ENCODE data around the gene PDE11A. TPM values are rescaled to one million over a fixed set of nuclear protein-coding genes. Genes with fewer than 3 reads are reported as not detected.

Gene PDE11A
- not detected for polyA plus RNA-seq (2012; ENCODE audit: insufficient read length, low read depth)

GRCh38 chr2:178072383-178073301, at the start of gene PDE11A:
Gene PDE11A (minus strand): TSS chr2:178072777. CDS start chr2:178072437, 340 bp downstream.
- TF ChIP-seq POLR2AphosphoS5 (IDR thresholded peaks at IDR 0.05; ENCODE audit: low read depth, low read length) (no peak), FOXP2 (optimal IDR thresholded peaks at IDR 0.05; ENCODE audit: borderline replicate concordance, extremely low read depth, extremely low read length, insufficient read depth) (peak; percentile 94)

DNA sequence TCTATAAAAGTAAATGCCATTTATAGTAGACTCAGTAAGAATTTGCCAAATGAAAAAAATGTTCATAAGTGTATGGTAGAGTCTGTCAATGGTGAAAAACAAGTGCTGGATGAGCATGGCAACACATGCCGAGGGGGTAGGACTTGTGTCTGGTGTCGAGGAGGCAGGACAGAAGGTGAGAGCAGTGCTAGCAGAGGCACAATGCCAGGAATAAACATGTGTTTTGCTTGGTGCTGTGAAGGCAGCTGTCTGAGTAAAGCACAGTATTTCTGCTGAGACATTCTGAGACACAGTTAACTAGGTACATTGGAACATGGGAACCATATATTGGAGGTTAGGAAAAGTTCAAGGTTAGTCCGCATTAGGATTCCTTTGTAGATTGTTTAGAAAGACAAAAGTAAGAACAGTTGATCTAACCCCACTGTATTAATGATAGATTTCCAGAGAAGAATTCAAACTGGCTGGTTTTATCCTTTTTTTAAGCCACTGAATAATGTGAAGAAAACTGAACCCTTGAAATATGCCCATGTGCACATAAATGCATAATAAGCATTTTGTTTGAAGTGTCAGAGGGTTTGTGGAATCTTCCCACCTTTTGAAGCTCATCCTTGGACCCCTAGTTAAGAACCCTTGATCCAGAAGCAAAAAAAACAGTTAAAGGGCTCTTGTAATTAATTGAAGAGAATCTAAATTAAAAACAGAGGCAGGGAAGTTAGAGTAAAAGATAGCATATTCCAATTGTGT, 46.8 kb upstream of the PDE11A start:
- TF ChIP-seq FOXP2 (optimal IDR thresholded peaks at IDR 0.05; ENCODE audit: borderline replicate concordance, extremely low read depth, extremely low read length, insufficient read depth) (no peak), POLR2AphosphoS5 (IDR thresholded peaks at IDR 0.05; ENCODE audit: low read depth, low read length) (no peak), TAF1 (IDR thresholded peaks at IDR 0.05; ENCODE audit: borderline replicate concordance, insufficient read depth, low read length) (no peak), SIN3A (IDR thresholded peaks at IDR 0.05; ENCODE audit: borderline replicate concordance, insufficient read depth, low read length) (no peak)
- TF ChIP-seq, protein P1, sequence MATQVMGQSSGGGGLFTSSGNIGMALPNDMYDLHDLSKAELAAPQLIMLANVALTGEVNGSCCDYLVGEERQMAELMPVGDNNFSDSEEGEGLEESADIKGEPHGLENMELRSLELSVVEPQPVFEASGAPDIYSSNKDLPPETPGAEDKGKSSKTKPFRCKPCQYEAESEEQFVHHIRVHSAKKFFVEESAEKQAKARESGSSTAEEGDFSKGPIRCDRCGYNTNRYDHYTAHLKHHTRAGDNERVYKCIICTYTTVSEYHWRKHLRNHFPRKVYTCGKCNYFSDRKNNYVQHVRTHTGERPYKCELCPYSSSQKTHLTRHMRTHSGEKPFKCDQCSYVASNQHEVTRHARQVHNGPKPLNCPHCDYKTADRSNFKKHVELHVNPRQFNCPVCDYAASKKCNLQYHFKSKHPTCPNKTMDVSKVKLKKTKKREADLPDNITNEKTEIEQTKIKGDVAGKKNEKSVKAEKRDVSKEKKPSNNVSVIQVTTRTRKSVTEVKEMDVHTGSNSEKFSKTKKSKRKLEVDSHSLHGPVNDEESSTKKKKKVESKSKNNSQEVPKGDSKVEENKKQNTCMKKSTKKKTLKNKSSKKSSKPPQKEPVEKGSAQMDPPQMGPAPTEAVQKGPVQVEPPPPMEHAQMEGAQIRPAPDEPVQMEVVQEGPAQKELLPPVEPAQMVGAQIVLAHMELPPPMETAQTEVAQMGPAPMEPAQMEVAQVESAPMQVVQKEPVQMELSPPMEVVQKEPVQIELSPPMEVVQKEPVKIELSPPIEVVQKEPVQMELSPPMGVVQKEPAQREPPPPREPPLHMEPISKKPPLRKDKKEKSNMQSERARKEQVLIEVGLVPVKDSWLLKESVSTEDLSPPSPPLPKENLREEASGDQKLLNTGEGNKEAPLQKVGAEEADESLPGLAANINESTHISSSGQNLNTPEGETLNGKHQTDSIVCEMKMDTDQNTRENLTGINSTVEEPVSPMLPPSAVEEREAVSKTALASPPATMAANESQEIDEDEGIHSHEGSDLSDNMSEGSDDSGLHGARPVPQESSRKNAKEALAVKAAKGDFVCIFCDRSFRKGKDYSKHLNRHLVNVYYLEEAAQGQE (IDR thresholded peaks at IDR 0.05; ENCODE audit: insufficient read depth in 1 of 2, low read depth in 2 of 2, low read length in 2 of 2), result no peak

DNA sequence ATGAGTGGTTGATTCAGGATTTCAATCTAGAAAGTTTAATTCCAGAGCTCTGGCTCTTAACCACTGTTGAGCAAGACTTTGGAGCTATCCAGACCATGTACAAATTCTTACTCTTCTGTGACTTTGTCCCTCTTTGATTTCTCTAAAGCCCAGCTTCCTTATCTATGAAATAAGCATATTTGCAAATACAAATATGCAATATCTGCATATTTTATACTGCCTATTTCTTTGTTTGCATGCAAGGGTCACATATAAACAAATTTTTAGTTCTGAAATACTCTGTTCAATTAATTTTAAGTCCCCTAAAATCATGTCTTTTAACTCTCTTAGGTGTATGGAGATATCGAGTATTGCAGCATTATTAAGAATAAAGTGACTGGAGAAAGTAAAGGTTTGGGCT, 45.1 kb upstream of the PDE11A start:
- TF ChIP-seq TAF1 (IDR thresholded peaks at IDR 0.05; ENCODE audit: borderline replicate concordance, insufficient read depth, low read length), result no peak

DNA sequence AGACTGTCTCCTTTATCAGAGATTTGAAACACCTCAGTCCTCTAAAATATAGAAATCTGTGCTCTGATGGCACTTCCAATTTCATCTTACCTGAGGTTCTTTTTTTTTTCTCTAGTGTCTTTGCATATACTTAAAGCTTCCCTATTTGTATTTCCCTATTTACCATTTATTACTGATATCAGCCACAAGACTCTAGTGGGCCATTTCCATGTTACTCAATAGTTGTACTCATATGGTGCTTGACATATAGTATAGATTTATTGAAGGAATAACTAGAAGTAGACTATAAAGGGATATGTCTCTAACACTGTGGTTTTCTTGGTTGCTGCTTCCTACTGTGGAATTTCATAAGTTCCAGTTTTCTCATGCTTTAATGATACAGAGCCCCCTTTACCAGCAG, 42.7 kb upstream of the PDE11A start:
- TF ChIP-seq, protein P1 (IDR thresholded peaks at IDR 0.05; ENCODE audit: insufficient read depth in 1 of 2, low read depth in 2 of 2, low read length in 2 of 2), result no peak
- TF ChIP-seq SIN3A (IDR thresholded peaks at IDR 0.05; ENCODE audit: borderline replicate concordance, insufficient read depth, low read length) (no peak), TAF1 (IDR thresholded peaks at IDR 0.05; ENCODE audit: borderline replicate concordance, insufficient read depth, low read length) (no peak), FOXP2 (optimal IDR thresholded peaks at IDR 0.05; ENCODE audit: borderline replicate concordance, extremely low read depth, extremely low read length, insufficient read depth) (no peak), POLR2AphosphoS5 (IDR thresholded peaks at IDR 0.05; ENCODE audit: low read depth, low read length) (no peak)

GRCh38 chr2:178114462-178114861, 41.9 kb upstream of the PDE11A start:
- TF ChIP-seq FOXP2 (optimal IDR thresholded peaks at IDR 0.05; ENCODE audit: borderline replicate concordance, extremely low read depth, extremely low read length, insufficient read depth) (no peak), POLR2AphosphoS5 (IDR thresholded peaks at IDR 0.05; ENCODE audit: low read depth, low read length) (no peak), TAF1 (IDR thresholded peaks at IDR 0.05; ENCODE audit: borderline replicate concordance, insufficient read depth, low read length) (no peak), SIN3A (IDR thresholded peaks at IDR 0.05; ENCODE audit: borderline replicate concordance, insufficient read depth, low read length) (no peak)
- TF ChIP-seq, protein P1 (IDR thresholded peaks at IDR 0.05; ENCODE audit: insufficient read depth in 1 of 2, low read depth in 2 of 2, low read length in 2 of 2), result no peak
